Mononuclear cell (primary cell): ENCODE data around the gene CORO1C. TPM values are rescaled to one million over a fixed set of nuclear protein-coding genes. Genes with fewer than 3 reads are reported as not detected.

Experiments
- H3K27me3 ChIP-seq: 2 replicates; pipeline ENCODE4 v1.6.0; 2011; ENCODE audit warnings: low read length, control low read depth; ENCODE audit not compliant: insufficient read depth
- H3K4me1 ChIP-seq: 2 replicates; pipeline ENCODE4 v1.5.1; 2011; ENCODE audit warnings: mild to moderate bottlenecking, low read length, control low read depth; ENCODE audit not compliant: insufficient read depth
- H3K4me3 ChIP-seq: 2 replicates; pipeline ENCODE4 v1.5.1; 2011; ENCODE audit warnings: mild to moderate bottlenecking, low read length, moderate library complexity
- H3K9me3 ChIP-seq: 2 replicates; pipeline ENCODE4 v1.5.1; 2011; ENCODE audit warnings: low read depth, mild to moderate bottlenecking, control low read depth, low read length
- total RNA-seq: library from RNA; depleted of rRNA; stranded (reverse); fragments of >200 nt; gene quantifications from one replicate; pipeline ENCODE4 v1.2.3, GENCODE V29; 2012

Gene CORO1C
- total RNA-seq, 1 donor = 86.3 TPM

GRCh38 chr12:108600702-108601007 is 130.7 kb downstream of the CORO1C start:
- Histone ChIP-seq H3K9me3 (no peaks in the 10 kb centered on the region), H3K27me3 (no peaks in the 10 kb centered on the region), H3K4me1 (no peaks in the 10 kb centered on the region), H3K4me3 (no peak overlapping the region)

GRCh38 chr12:108599948-108600701 is 131.2 kb downstream of the CORO1C start:
- H3K9me3 ChIP-seq = no peaks in the 10 kb centered on the region
- H3K27me3 ChIP-seq = no peaks in the 10 kb centered on the region

GRCh38 chr12:108599541-108599940 is 131.8 kb downstream of the CORO1C start:
- H3K4me3 ChIP-seq = no peak overlapping the region
- H3K9me3 ChIP-seq = no peaks in the 10 kb centered on the region
- H3K27me3 ChIP-seq = no peaks in the 10 kb centered on the region
- H3K4me1 ChIP-seq = no peaks in the 10 kb centered on the region

More at GRCh38 chr12:108599948-108600701, 131.2 kb downstream of the CORO1C start:
- no peak overlapping the region for H3K4me3 ChIP-seq
- H3K4me1 ChIP-seq = no peaks in the 10 kb centered on the region

- no peaks in the 10 kb centered on the region for H3K4me1 ChIP-seq
- no peaks in the 10 kb centered on the region for H3K27me3 ChIP-seq
- H3K4me3 ChIP-seq = no peak overlapping the region
- no peaks in the 10 kb centered on the region for H3K9me3 ChIP-seq
Observed at GRCh38 chr12:108598553-108599250, 132.6 kb downstream of the CORO1C start.

- Histone ChIP-seq H3K4me3 (no peak within 1 kb of the TSS), H3K4me1 (no peaks in the 10 kb centered on the region), H3K27me3 (no peaks in the 10 kb centered on the region), H3K9me3 (no peaks in the 10 kb centered on the region)
Observed at GRCh38 chr12:108597559-108598471, 133.5 kb downstream of the CORO1C start, which contains the start of gene TMEM119. TMEM119 (minus strand) TSS chr12:108598084; CDS start chr12:108592383, 5,701 bp downstream.

- H3K4me1 ChIP-seq = no peaks in the 10 kb centered on the region
- H3K27me3 ChIP-seq = no peaks in the 10 kb centered on the region
- no peaks in the 10 kb centered on the region for H3K9me3 ChIP-seq
Observed at GRCh38 chr12:108596854-108597558, 134.3 kb downstream of the CORO1C start.

GRCh38 chr12:108595711-108596647 is 135.3 kb downstream of the CORO1C start:
- Histone ChIP-seq H3K27me3 (no peaks in the 10 kb centered on the region), H3K9me3 (no peaks in the 10 kb centered on the region), H3K4me1 (no peaks in the 10 kb centered on the region)

More at GRCh38 chr12:108596854-108597558, 134.3 kb downstream of the CORO1C start:
- H3K4me3 ChIP-seq = no peak overlapping the region

More at GRCh38 chr12:108595711-108596647, 135.3 kb downstream of the CORO1C start:
- no peak overlapping the region for H3K4me3 ChIP-seq

Other genes with a start within 250 kb of the CORO1C start
- gene FICD, start 216.2 kb downstream of the CORO1C start, total RNA-seq = 3.3 TPM
- gene SART3, start 170.3 kb downstream of the CORO1C start, total RNA-seq = 102 TPM
- gene ISCU, start 168.9 kb downstream of the CORO1C start, total RNA-seq = 137 TPM
- 1.4 TPM for gene TMEM119, start 133.4 kb downstream of the CORO1C start, total RNA-seq
- gene SELPLG, start 97.6 kb downstream of the CORO1C start, total RNA-seq = 36.8 TPM
- gene SSH1, start 126.1 kb upstream of the CORO1C start, total RNA-seq = 12.6 TPM
- gene DAO, start 148.6 kb upstream of the CORO1C start, total RNA-seq = not detected